ENCODE results near the gene MSL1. TPM values are rescaled to one million over a fixed set of nuclear protein-coding genes. Genes with fewer than 3 reads are reported as not detected.

Gene MSL1
- polyA plus RNA-seq, 1 donor, result 130 TPM

DNA sequence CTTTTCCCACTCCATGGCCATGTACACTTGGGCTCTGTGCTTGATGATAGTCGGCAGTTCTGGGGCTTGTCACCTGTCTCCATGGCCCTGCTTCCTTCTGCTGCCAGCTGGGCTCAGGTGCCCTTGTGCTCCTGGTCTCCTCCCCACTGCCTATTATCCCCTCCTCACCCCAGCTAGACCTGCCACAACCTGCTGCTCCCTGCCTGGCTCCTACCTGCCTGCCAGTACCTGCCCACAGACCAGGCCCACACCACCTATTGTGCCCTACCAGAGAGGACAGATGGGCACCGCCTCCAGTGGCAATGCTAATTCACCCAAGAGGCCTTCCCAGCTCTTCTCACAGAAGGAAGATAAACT, 55.0 kb downstream of the MSL1 start:
- H3K27me3 ChIP-seq (ENCODE audit: control insufficient read depth, insufficient read depth, low read length), result no peaks in the 10 kb centered on the region
- no peak overlapping the region for H3K4me3 ChIP-seq (ENCODE audit: low read length)
- peak overlapping the region; percentile 92 for H3K27ac ChIP-seq (ENCODE audit: low read length)
- no CpG with 5 or more reads among the region's 2 CpGs for WGBS (ENCODE audit: insufficient coverage, low lambda C conversion rate)
- peaks cover 17% of the 10 kb centered on the region for H3K36me3 ChIP-seq (ENCODE audit: control insufficient read depth, insufficient read depth, low read length)
- no peak for DNase-seq
- H3K4me1 ChIP-seq (ENCODE audit: control insufficient read depth, insufficient read depth, low read length), result peaks cover 45% of the 10 kb centered on the region
- H3K9me3 ChIP-seq (ENCODE audit: control insufficient read depth, low read depth, low read length), result peaks cover 2% of the 10 kb centered on the region

DNA sequence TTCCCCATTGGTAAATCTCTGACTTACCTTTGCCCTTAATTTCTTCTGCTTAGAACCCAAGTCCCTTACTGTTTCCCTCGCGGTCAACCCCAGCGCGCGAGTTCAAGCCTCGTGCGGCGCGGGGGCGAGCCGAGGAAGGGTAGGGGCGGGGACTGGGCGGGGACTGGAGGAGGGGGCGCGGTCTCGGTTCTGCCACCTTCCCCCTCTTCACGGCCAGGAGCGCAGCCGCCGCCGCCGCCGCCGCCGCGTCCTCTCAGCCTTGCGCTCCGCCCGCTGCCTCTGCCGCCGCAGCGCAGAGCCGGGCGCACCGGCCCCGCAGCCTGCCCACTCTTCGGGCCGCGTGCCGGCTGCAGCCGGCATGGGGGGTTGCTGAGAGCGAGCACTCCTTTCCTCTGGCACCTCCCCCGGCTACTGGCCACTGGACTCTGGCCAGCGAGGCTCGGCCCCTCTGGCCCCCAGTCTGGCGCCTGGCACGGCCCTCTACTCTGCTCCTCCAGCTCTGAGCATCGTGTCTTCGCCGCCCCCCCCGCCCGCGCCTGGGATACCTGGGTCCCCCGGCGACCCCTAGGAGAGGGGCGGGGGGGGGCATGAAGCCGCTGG, 55.6 kb downstream of the MSL1 start, which contains the start of gene RAPGEFL1:
Gene RAPGEFL1 (plus strand): TSS at position 196 of the 600 bp plus-strand sequence. CDS start 392 bp downstream, at position 588.
- H3K27me3 ChIP-seq (ENCODE audit: control insufficient read depth, insufficient read depth, low read length), result no peaks in the 10 kb centered on the region
- peaks cover 45% of the 10 kb centered on the region for H3K4me1 ChIP-seq (ENCODE audit: control insufficient read depth, insufficient read depth, low read length)
- H3K9me3 ChIP-seq (ENCODE audit: control insufficient read depth, low read depth, low read length), result peaks cover 2% of the 10 kb centered on the region
- DNase-seq, result peak; percentile 73 to 90
- H3K4me3 ChIP-seq (ENCODE audit: low read length), result peak within 1 kb of the TSS; percentile 63
- no CpG with 5 or more reads among the region's 57 CpGs for whole genome bisulfite sequencing (ENCODE audit: insufficient coverage, low lambda C conversion rate)
- peaks cover 11% of the 10 kb centered on the region for H3K36me3 ChIP-seq (ENCODE audit: control insufficient read depth, insufficient read depth, low read length)
- peak within 1 kb of the TSS; percentile 92 for H3K27ac ChIP-seq (ENCODE audit: low read length)

DNA sequence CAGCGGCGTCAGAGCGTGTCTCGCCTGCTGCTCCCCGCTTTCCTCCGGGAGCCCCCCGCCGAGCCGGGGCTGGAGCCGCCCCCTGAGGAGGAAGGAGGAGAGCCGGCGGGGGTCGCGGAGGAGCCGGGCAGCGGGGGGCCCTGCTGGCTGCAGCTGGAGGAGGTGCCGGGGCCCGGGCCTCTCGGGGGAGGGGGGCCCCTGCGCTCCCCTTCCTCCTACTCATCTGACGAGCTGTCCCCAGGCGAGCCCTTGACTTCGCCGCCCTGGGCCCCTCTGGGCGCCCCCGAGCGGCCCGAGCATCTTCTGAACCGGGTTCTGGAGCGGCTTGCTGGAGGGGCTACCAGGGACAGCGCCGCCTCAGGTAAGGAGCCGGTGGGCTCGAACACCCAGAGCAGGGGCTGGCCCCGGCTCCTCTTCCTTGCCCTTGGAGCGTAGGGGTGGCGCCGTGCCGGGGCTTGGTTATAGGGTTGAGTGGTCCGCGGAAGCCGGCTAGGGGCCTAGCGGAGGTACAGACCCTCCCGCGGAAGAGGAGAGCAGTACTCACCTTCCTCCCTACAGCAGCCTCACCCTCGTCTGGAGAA, 56.3 kb downstream of the MSL1 start:
- peaks cover 11% of the 10 kb centered on the region for H3K36me3 ChIP-seq (ENCODE audit: control insufficient read depth, insufficient read depth, low read length)
- H3K9me3 ChIP-seq (ENCODE audit: control insufficient read depth, low read depth, low read length), result peaks cover 2% of the 10 kb centered on the region
- H3K4me3 ChIP-seq (ENCODE audit: low read length), result peak overlapping the region; percentile 63
- peak in 1 of 2 donors; percentile 44 for DNase-seq
- H3K27ac ChIP-seq (ENCODE audit: low read length), result no peak overlapping the region
- H3K27me3 ChIP-seq (ENCODE audit: control insufficient read depth, insufficient read depth, low read length), result no peaks in the 10 kb centered on the region
- WGBS (ENCODE audit: insufficient coverage, low lambda C conversion rate), result no CpG with 5 or more reads among the region's 46 CpGs
- H3K4me1 ChIP-seq (ENCODE audit: control insufficient read depth, insufficient read depth, low read length), result peaks cover 45% of the 10 kb centered on the region

DNA sequence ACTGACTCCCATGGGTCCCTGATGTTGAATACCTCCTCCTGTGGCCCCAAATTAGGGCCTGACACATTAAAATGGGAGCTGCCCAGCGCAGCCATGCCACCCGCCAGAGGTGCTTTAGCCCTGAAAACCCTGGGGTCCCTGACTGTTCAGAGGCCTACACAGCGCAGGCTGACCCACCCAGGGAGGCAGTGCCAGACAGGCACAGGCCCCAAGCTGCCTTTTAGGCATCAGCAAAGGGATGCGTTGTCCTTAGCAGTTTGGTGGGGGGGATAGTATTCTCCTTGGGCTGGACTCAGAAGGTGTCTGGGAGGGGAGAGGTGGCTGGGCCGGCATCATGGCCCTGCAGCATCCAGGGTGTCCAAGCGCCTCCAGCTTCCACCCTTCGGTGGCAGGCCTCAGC, 56.9 kb downstream of the MSL1 start:
- Histone ChIP-seq H3K27ac (ENCODE audit: low read length) (no peak overlapping the region), H3K9me3 (ENCODE audit: control insufficient read depth, low read depth, low read length) (peaks cover 2% of the 10 kb centered on the region), H3K36me3 (ENCODE audit: control insufficient read depth, insufficient read depth, low read length) (peaks cover 8% of the 10 kb centered on the region), H3K4me1 (ENCODE audit: control insufficient read depth, insufficient read depth, low read length) (peaks cover 45% of the 10 kb centered on the region), H3K27me3 (ENCODE audit: control insufficient read depth, insufficient read depth, low read length) (no peaks in the 10 kb centered on the region), H3K4me3 (ENCODE audit: low read length) (peak overlapping the region; percentile 63)
- WGBS (ENCODE audit: insufficient coverage, low lambda C conversion rate), result no CpG with 5 or more reads among the region's 7 CpGs
- DNase-seq, result no peak

DNA sequence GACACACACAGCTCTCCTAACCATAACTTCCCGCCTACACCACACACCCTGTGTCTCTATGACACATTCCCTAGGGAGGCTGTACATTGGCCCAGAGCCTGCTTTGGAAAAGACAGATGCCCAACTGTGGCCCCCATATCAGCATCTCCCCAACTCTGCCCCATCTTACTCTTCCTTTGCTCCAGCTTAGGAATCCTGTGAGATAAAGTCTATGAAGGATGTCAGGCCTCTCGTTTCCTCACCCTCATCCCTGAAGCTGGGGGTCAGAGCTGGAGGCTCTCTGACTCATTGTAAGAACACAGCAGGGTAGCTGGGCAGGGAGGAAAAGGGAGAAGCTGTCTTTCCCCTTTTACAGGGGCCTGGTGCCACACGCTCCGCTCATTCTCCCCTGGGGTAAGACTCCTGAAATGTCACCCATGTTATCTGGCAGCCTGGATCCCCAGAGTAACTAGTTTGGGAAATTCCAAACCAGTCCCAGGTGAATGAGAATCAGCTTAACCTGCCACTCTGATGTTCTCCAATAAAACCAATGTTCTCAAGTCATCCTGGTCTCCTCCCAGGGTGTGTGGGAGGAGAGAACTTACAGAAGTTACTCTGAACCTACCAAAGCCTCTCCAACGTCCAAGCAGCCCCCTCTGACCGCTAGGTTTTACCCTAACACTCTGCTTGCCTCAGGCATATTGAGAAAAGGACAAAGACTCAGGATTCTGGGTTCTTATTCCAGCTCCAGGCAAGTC, 58.3 kb downstream of the MSL1 start:
- Histone ChIP-seq H3K9me3 (ENCODE audit: control insufficient read depth, low read depth, low read length) (peaks cover 2% of the 10 kb centered on the region), H3K36me3 (ENCODE audit: control insufficient read depth, insufficient read depth, low read length) (peaks cover 4% of the 10 kb centered on the region), H3K27ac (ENCODE audit: low read length) (peak overlapping the region; percentile 39), H3K27me3 (ENCODE audit: control insufficient read depth, insufficient read depth, low read length) (no peaks in the 10 kb centered on the region), H3K4me1 (ENCODE audit: control insufficient read depth, insufficient read depth, low read length) (peaks cover 45% of the 10 kb centered on the region), H3K4me3 (ENCODE audit: low read length) (no peak overlapping the region)
- WGBS (ENCODE audit: insufficient coverage, low lambda C conversion rate), result no CpG with 5 or more reads among the region's 6 CpGs
- peak in 1 of 2 donors; percentile 41 for DNase-seq

DNA sequence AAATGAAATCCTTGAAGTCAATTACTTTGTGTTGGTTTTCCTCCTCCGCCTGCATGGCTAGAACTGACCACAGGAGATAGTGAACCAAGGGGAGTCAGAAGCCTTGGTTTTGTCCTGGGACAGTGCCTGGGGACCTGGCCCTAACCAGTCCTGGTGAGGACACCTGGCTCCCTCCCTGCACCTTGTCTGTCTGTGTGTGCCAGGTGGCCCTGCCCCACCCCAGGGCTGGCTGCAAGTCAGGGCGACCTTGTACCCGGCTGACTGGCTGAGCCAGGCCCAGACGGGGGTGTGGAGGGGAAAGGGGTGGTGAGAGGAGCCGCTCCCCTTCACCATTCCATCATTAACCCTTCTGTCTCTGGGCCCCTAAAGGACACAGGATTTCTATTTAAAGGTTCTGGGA, 58.9 kb downstream of the MSL1 start:
- Histone ChIP-seq H3K36me3 (ENCODE audit: control insufficient read depth, insufficient read depth, low read length) (peaks cover 3% of the 10 kb centered on the region), H3K27me3 (ENCODE audit: control insufficient read depth, insufficient read depth, low read length) (no peaks in the 10 kb centered on the region), H3K4me3 (ENCODE audit: low read length) (no peak overlapping the region), H3K4me1 (ENCODE audit: control insufficient read depth, insufficient read depth, low read length) (peaks cover 45% of the 10 kb centered on the region), H3K9me3 (ENCODE audit: control insufficient read depth, low read depth, low read length) (peaks cover 2% of the 10 kb centered on the region), H3K27ac (ENCODE audit: low read length) (peak overlapping the region; percentile 39)
- WGBS (ENCODE audit: insufficient coverage, low lambda C conversion rate), result no CpG with 5 or more reads among the region's 5 CpGs
- DNase-seq, result peak; percentile 86 to 92

DNA sequence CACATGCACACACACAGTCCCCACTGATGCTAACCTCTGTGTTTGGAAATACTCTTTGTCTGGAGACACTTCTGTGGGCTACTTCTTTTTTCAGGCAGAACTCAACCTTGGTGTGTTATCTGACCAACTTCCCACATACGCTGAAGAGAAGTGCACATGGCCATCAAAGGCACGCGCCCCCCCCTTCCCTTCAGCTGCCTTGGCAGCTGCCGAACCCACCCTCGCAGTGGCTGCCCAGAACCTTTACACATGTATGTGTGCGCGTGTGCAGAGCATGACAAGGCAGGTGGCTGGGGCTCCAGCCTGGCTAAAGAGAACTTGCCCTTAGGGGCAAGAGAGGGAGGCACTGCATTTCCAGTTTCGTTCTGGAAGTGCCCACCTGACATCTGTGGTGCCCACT, 59.4 kb downstream of the MSL1 start:
- H3K4me3 ChIP-seq (ENCODE audit: low read length), result no peak overlapping the region
- H3K9me3 ChIP-seq (ENCODE audit: control insufficient read depth, low read depth, low read length), result peaks cover 2% of the 10 kb centered on the region
- peaks cover 40% of the 10 kb centered on the region for H3K4me1 ChIP-seq (ENCODE audit: control insufficient read depth, insufficient read depth, low read length)
- peak overlapping the region; percentile 39 for H3K27ac ChIP-seq (ENCODE audit: low read length)
- H3K36me3 ChIP-seq (ENCODE audit: control insufficient read depth, insufficient read depth, low read length), result no peaks in the 10 kb centered on the region
- no CpG with 5 or more reads among the region's 8 CpGs for WGBS (ENCODE audit: insufficient coverage, low lambda C conversion rate)
- H3K27me3 ChIP-seq (ENCODE audit: control insufficient read depth, insufficient read depth, low read length), result no peaks in the 10 kb centered on the region
- DNase-seq, result no peak

DNA sequence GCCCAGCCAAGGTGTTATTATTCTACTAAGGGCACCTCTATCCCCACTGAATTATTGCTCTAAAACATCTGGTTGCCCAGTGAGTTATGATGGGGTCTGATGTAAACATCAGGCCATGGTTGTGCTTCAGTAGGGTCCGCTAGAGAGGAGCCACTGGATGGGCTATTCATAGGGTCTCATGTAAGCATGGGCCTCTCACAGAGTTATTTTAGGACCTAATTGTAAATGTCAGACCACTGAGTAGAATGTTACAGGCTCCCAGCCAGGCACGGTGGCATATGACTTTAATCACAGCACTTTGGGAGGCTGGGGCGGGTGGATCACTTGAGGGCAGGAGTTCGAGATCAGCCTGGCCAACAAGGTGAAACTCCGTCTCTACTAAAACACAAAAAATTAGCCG, 60.8 kb downstream of the MSL1 start:
- H3K36me3 ChIP-seq (ENCODE audit: control insufficient read depth, insufficient read depth, low read length), result no peaks in the 10 kb centered on the region
- peaks cover 30% of the 10 kb centered on the region for H3K4me1 ChIP-seq (ENCODE audit: control insufficient read depth, insufficient read depth, low read length)
- H3K4me3 ChIP-seq (ENCODE audit: low read length), result no peak overlapping the region
- peaks cover 2% of the 10 kb centered on the region for H3K9me3 ChIP-seq (ENCODE audit: control insufficient read depth, low read depth, low read length)
- H3K27me3 ChIP-seq (ENCODE audit: control insufficient read depth, insufficient read depth, low read length), result no peaks in the 10 kb centered on the region
- DNase-seq, result no peak
- no CpG with 5 or more reads among the region's 6 CpGs for WGBS (ENCODE audit: insufficient coverage, low lambda C conversion rate)
- H3K27ac ChIP-seq (ENCODE audit: low read length), result no peak overlapping the region

Other genes starting within 250 kb of the MSL1 start
- 59.7 TPM for gene GSDMB, start 203.3 kb upstream of the MSL1 start, polyA plus RNA-seq
- 69.6 TPM for gene ORMDL3, start 194.4 kb upstream of the MSL1 start, polyA plus RNA-seq
- gene LRRC3C, start 194.2 kb upstream of the MSL1 start, polyA plus RNA-seq, result not detected
- gene GSDMA, start 159.0 kb upstream of the MSL1 start, polyA plus RNA-seq, result 0.24 TPM
- gene PSMD3, start 141.2 kb upstream of the MSL1 start, polyA plus RNA-seq, result 73.3 TPM
- not detected for gene CSF3, start 106.5 kb upstream of the MSL1 start, polyA plus RNA-seq
- gene MED24, start 67.6 kb upstream of the MSL1 start, polyA plus RNA-seq, result 77.3 TPM
- gene THRA, start 59.0 kb upstream of the MSL1 start, polyA plus RNA-seq, result 61.7 TPM
- 2.5 TPM for gene NR1D1, start 21.4 kb upstream of the MSL1 start, polyA plus RNA-seq
- gene CASC3, start 18.6 kb downstream of the MSL1 start, polyA plus RNA-seq, result 66.4 TPM
- gene RAPGEFL1, start 55.5 kb downstream of the MSL1 start, polyA plus RNA-seq, result 15.0 TPM
- gene WIPF2, start 97.3 kb downstream of the MSL1 start, polyA plus RNA-seq, result 24.5 TPM
- gene CDC6, start 165.9 kb downstream of the MSL1 start, polyA plus RNA-seq, result 11.8 TPM
- 47.0 TPM for gene RARA, start 187.2 kb downstream of the MSL1 start, polyA plus RNA-seq
- 0.36 TPM for gene GJD3, start 242.8 kb downstream of the MSL1 start, polyA plus RNA-seq

Measured in large intestine (tissue), 3 donors.